ENCODE measurements around the gene HOXA3. TPM values are rescaled to one million over a fixed set of nuclear protein-coding genes. Genes with fewer than 3 reads are reported as not detected.

HOXA3 gene
- total RNA-seq, 1 donor from 2014 or later, result 77.4 TPM

GRCh38 chr7:27095050-27095896 is 57.1 kb downstream of the HOXA3 start:
- DNase-seq (ENCODE audit: low spot score, unreplicated experiment), result no peak
- TF ChIP-seq, protein P1, sequence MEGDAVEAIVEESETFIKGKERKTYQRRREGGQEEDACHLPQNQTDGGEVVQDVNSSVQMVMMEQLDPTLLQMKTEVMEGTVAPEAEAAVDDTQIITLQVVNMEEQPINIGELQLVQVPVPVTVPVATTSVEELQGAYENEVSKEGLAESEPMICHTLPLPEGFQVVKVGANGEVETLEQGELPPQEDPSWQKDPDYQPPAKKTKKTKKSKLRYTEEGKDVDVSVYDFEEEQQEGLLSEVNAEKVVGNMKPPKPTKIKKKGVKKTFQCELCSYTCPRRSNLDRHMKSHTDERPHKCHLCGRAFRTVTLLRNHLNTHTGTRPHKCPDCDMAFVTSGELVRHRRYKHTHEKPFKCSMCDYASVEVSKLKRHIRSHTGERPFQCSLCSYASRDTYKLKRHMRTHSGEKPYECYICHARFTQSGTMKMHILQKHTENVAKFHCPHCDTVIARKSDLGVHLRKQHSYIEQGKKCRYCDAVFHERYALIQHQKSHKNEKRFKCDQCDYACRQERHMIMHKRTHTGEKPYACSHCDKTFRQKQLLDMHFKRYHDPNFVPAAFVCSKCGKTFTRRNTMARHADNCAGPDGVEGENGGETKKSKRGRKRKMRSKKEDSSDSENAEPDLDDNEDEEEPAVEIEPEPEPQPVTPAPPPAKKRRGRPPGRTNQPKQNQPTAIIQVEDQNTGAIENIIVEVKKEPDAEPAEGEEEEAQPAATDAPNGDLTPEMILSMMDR (IDR thresholded peaks at IDR 0.05; ENCODE audit: unreplicated experiment), result no peak
- H3K4me1 Mint-ChIP-seq (ENCODE audit: low read depth), result peaks cover 60% of the 10 kb centered on the region
- no peaks in the 10 kb centered on the region for H3K9me3 Mint-ChIP-seq (ENCODE audit: low read depth)
- peaks cover 12% of the 10 kb centered on the region for H3K36me3 Mint-ChIP-seq (ENCODE audit: insufficient read depth)
- peak overlapping the region; percentile 98 for H3K27ac Mint-ChIP-seq
- H3K27me3 Mint-ChIP-seq, result no peaks in the 10 kb centered on the region
- H3K4me3 Mint-ChIP-seq (ENCODE audit: low read depth), result peak overlapping the region; percentile 94

GRCh38 chr7:27094304-27095049 is 57.9 kb downstream of the HOXA3 start:
- Mint-ChIP-seq H3K27me3 (no peaks in the 10 kb centered on the region), H3K4me3 (ENCODE audit: low read depth) (peak overlapping the region; percentile 94), H3K4me1 (ENCODE audit: low read depth) (peaks cover 59% of the 10 kb centered on the region), H3K9me3 (ENCODE audit: low read depth) (no peaks in the 10 kb centered on the region), H3K27ac (peak overlapping the region; percentile 98), H3K36me3 (ENCODE audit: insufficient read depth) (peaks cover 11% of the 10 kb centered on the region)
- no peak for DNase-seq (ENCODE audit: low spot score, unreplicated experiment)
- TF ChIP-seq, protein P1 (IDR thresholded peaks at IDR 0.05; ENCODE audit: unreplicated experiment), result no peak

DNA sequence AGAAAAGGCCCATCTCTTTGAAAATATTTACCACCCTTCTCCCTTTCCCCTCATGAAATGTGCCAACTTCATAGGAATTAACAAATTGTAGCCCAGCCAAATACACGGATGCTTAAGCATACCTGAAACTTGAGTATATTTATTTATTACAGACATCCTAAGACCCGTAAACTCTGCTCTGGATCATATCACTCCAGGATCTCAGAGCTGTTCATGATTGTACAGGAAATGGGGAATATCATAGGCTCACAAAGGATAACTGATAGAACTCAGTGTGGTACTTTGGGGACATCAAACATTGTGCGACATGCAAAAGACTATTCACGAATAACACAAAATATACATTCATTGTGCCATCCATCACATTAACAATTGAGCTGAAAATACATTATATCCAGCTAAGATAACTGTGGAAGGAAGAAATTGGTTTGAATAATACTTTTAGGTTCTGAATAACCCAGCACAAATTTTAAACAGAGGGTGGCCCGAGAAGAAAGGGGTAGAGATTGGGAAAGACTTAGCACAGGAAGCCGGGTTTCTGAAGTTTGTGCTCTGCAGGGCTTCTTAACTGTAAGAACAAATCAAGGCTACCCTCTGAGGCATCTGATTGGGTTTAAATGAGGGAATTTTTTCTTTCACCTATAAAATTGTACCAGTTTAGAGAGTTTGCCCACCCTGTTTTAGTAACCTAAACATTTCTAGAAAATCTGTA is 59.0 kb downstream of the HOXA3 start:
- Mint-ChIP-seq H3K4me1 (ENCODE audit: low read depth) (peaks cover 62% of the 10 kb centered on the region), H3K36me3 (ENCODE audit: insufficient read depth) (peaks cover 8% of the 10 kb centered on the region), H3K4me3 (ENCODE audit: low read depth) (peak overlapping the region; percentile 94), H3K27me3 (no peaks in the 10 kb centered on the region), H3K9me3 (ENCODE audit: low read depth) (no peaks in the 10 kb centered on the region), H3K27ac (peak overlapping the region; percentile 37)
- TF ChIP-seq, protein P1 (IDR thresholded peaks at IDR 0.05; ENCODE audit: unreplicated experiment), result no peak
- no peak for DNase-seq (ENCODE audit: low spot score, unreplicated experiment)

- DNase-seq (ENCODE audit: low spot score, unreplicated experiment), result no peak
- no peaks in the 10 kb centered on the region for H3K9me3 Mint-ChIP-seq (ENCODE audit: low read depth)
- peak overlapping the region; percentile 53 for H3K4me3 Mint-ChIP-seq (ENCODE audit: low read depth)
- H3K27me3 Mint-ChIP-seq, result no peaks in the 10 kb centered on the region
- H3K36me3 Mint-ChIP-seq (ENCODE audit: insufficient read depth), result peaks cover 7% of the 10 kb centered on the region
- H3K27ac Mint-ChIP-seq, result peak overlapping the region; percentile 94
- H3K4me1 Mint-ChIP-seq (ENCODE audit: low read depth), result peaks cover 61% of the 10 kb centered on the region
- TF ChIP-seq, protein P1 (IDR thresholded peaks at IDR 0.05; ENCODE audit: unreplicated experiment), result no peak
Measured at GRCh38 chr7:27092819-27093110, 59.6 kb downstream of the HOXA3 start.
